Nephron progenitor cell (in vitro differentiated cells): Measurements from ENCODE around the gene XBP1.

Experiments used
- DNase-seq: peaks from one replicate; pipeline ENCODE4 v3.0.0; 2021
- H3K27ac Mint-ChIP-seq: 2 replicates; pipeline ENCODE4 v1.8.0; 2021; ENCODE audit warnings: mild to moderate bottlenecking, moderate library complexity, mixed read lengths
- H3K27me3 Mint-ChIP-seq: 2 replicates; pipeline ENCODE4 v1.8.0; 2021; ENCODE audit warnings: mild to moderate bottlenecking, low read depth, mixed read lengths; ENCODE audit not compliant: poor library complexity
- H3K36me3 Mint-ChIP-seq: 2 replicates; pipeline ENCODE4 v1.8.0; 2021; ENCODE audit warnings: low read depth, mixed read lengths
- H3K4me1 Mint-ChIP-seq: 2 replicates; pipeline ENCODE4 v1.8.0; 2021; ENCODE audit warnings: mixed read lengths
- H3K4me3 Mint-ChIP-seq: 2 replicates; pipeline ENCODE4 v1.8.0; 2021; ENCODE audit warnings: mild to moderate bottlenecking, moderate library complexity, mixed read lengths
- H3K9me3 Mint-ChIP-seq: 2 replicates; pipeline ENCODE4 v1.8.0; 2021; ENCODE audit warnings: mild to moderate bottlenecking, moderate library complexity, mixed read lengths
- CTCF ChIP-seq: fragments of 200-600 bp; sonication (generic); IDR thresholded peaks from 2 replicates; pipeline ENCODE4 v1.5.0; 2021; ENCODE audit warnings: antibody characterized with exemption

XBP1 gene

GRCh38 chr22:28837640-28838039 lies 37.3 kb upstream of the XBP1 start:
- no peak for TF ChIP-seq CTCF
- DNase-seq, result no peak
- Mint-ChIP-seq H3K27me3 (no peaks in the 10 kb centered on the region), H3K9me3 (no peaks in the 10 kb centered on the region), H3K27ac (peak overlapping the region; percentile 82), H3K4me3 (no peak overlapping the region), H3K36me3 (no peaks in the 10 kb centered on the region), H3K4me1 (peaks cover 6% of the 10 kb centered on the region)

- TF ChIP-seq CTCF, result no peak
- Mint-ChIP-seq H3K4me1 (peaks cover 20% of the 10 kb centered on the region), H3K27ac (no peak overlapping the region), H3K9me3 (no peaks in the 10 kb centered on the region), H3K27me3 (peaks cover 11% of the 10 kb centered on the region), H3K36me3 (no peaks in the 10 kb centered on the region), H3K4me3 (no peak overlapping the region)
- DNase-seq, result no peak
Measured at GRCh38 chr22:28835630-28836189, 35.3 kb upstream of the XBP1 start.

- TF ChIP-seq CTCF, result no peak
- Mint-ChIP-seq H3K4me3 (no peak overlapping the region), H3K4me1 (peaks cover 24% of the 10 kb centered on the region), H3K36me3 (no peaks in the 10 kb centered on the region), H3K27me3 (peaks cover 11% of the 10 kb centered on the region), H3K27ac (no peak overlapping the region), H3K9me3 (no peaks in the 10 kb centered on the region)
- no peak for DNase-seq
Measured at GRCh38 chr22:28833276-28833923, 33.0 kb upstream of the XBP1 start.

GRCh38 chr22:28832731-28833130 lies 32.4 kb upstream of the XBP1 start:
- Mint-ChIP-seq H3K27ac (no peak overlapping the region), H3K9me3 (no peaks in the 10 kb centered on the region), H3K36me3 (peaks cover 4% of the 10 kb centered on the region), H3K4me1 (peaks cover 24% of the 10 kb centered on the region), H3K27me3 (peaks cover 11% of the 10 kb centered on the region), H3K4me3 (no peak overlapping the region)
- no peak for TF ChIP-seq CTCF
- DNase-seq, result no peak

- DNase-seq, result no peak
- Mint-ChIP-seq H3K9me3 (no peaks in the 10 kb centered on the region), H3K27ac (peak overlapping the region; percentile 93), H3K36me3 (peaks cover 5% of the 10 kb centered on the region), H3K4me3 (no peak overlapping the region), H3K27me3 (peaks cover 17% of the 10 kb centered on the region), H3K4me1 (peaks cover 24% of the 10 kb centered on the region)
- TF ChIP-seq CTCF, result no peak
Measured at GRCh38 chr22:28831140-28832072, 31.0 kb upstream of the XBP1 start.
